GM18511 (cell line): Measurements from ENCODE around the gene GDF11.
"Not testable (repeated sequence)": the region's sequence is repeated elsewhere in the genome, so short reads cannot be mapped to it uniquely, and the experiment has no call there.

Source experiments
- ATAC-seq: cut with Tn5 transposase; IDR thresholded peaks from one replicate; pipeline ENCODE4 v1.9.1; 2021; ENCODE audit warnings: mild to moderate bottlenecking, moderate library complexity; ENCODE audit not compliant: unreplicated experiment

GDF11 gene

DNA sequence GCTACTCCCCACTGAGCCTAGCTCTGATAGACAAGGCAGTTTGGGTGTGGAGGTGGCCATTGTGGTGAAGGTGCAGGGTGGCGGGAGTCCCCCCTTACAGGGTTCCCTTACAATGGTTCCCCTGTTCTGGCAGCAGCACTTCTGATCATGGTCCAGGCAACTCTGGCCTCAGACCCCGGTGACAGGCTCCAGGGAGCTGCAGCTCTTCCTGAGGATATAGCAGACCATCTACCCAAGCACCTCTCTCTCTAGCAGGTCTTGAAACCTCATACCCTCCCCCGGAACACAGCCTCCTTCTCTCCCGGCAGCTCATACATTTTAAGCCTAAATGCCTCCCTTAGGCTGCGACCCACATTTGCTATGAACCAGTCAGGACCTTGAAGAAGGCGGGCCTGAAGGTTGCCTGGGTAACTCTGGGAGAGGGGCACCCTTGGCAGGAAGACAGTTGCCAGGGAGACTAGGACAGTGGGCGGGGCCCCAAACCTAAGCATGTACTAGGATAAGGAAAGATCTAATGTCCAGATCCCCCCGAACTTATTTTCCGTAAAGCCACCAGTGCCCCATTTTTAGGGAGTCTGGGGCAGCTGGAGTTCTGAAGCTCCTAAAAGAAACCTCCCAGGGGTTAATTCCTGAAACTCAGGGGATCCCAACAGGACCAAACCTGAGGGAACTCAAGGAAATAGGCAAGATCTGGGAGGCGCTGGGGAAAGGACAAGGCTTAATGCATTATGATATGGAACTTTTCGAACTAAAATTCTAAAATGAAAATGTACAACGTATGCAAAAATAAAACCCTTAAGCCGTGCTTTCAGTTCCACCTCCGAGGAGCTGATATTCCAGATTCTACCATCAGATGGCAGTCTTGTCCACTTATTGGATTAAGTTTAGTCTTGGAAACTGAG, 4.5 kb upstream of the GDF11 start:
- ATAC-seq, result peak; percentile 85

DNA sequence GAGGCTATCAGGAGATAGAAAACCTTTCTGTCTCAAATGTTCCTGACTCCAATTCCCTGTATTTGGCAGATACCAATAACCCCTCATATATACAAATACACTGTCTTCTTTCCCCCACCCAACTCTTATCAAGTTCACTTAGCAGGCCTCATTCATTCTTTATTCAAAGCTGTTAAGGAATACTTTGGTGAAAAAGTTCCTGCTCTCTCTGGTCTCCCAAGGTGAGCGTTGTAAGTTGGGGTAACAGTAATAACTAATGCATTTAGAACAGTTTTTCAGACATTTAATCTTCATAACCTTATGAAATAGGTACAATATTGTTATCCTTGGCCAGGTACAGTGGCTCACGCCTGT, 3.9 kb upstream of the GDF11 start:
- no peak for ATAC-seq

DNA sequence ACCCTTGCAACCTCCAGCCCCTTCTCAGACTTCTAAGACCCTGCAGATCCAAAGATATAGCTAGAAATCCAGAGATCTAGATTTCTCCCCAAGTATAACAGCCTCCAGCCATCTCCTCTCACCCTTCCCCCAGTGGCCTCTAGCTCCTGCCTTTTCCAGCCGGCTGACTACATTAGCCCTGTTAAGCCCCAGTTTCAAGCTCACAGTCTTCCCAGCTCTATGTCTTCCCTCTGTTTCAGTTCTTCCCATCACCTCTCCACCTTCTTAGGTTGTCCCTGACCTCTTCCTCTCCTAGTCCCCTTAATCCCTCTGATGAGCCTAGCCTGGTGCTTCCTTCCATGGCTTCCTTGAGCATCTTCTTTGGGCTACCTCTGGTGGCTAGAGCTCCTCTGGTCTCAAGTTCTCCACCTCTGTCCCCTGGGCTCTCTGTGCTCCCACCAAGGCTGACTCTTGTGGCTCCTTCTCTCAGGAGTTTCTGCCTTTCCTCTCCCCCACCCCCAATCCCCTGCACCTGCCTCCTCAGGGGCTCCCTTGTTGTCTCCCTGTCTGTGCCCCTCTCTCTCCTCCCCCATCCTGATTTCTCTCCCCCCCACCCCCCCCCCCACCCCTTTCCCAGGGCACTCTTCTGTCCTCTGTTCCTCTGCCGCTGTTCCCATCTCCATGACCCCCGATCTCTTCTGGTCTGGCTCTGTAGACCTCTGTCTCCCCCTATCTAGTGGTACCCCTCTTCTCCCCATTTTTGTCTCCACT, 816 bp upstream of the GDF11 start:
- no peak for ATAC-seq

DNA sequence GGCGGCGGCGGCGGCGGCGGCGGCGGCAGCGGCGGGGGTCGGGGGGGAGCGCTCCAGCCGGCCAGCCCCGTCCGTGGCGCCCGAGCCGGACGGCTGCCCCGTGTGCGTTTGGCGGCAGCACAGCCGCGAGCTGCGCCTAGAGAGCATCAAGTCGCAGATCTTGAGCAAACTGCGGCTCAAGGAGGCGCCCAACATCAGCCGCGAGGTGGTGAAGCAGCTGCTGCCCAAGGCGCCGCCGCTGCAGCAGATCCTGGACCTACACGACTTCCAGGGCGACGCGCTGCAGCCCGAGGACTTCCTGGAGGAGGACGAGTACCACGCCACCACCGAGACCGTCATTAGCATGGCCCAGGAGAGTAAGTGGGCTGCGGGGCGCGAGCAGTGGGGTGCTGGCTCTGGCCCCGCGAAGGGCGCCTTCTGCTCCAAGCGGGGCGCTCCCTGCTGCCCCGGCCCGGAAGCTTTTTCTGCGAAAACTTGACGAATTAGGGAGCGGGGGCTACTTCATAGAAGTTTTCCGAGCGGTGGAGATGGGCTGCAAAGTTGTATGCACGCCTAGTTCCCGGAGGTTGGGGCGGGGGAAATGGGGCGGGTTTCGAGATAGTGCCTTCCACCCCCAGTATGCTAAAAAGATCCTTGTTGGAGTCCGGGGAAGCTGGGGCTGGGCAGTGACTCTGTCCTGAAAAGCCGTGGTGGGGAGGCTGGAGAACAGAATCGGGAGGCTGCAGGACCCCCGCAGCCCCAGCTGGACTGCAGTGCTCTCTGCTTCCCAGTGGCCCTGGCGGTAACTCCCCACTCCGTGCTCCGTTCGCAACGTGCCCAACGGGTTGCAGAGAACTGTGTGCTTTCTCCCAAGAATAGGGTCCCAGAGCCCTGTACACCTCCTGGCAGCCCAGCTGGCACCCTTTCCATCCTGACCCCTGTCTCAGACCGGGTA, 751 bp downstream of the GDF11 start:
- peak; percentile 53 for ATAC-seq

DNA sequence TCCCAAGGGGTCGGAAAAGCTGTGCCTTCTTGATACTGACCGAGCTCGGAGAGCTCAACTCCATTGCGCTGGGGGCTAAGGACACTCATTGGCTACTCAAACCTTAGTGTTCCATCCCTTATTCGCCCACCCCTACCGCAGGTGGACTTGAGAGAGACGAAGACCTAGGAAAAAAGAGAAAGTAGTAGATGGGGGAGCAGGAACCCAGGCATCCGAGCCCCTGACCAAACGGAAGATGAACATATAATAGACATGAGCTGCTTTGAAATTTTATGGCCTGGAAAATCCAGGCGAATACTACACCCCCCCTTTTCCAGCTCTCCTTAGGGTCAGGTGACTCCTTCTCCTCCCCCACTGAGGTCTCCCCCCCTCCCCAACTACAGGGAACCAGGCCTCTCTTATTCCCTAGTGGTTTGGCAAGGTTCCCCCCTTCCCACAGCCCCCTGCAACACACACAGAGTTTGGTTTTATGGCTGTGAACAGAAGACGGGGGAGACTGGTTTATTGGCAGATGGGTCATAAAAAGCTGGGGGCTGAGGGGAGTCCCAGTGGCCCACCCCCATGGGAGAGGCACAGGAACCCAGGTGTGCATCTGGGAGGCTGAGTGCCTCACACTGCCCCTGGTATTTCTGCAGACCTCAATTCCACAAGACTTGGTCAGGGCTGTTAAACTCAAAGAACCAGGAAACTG, 1.6 kb downstream of the GDF11 start:
- no peak for ATAC-seq

DNA sequence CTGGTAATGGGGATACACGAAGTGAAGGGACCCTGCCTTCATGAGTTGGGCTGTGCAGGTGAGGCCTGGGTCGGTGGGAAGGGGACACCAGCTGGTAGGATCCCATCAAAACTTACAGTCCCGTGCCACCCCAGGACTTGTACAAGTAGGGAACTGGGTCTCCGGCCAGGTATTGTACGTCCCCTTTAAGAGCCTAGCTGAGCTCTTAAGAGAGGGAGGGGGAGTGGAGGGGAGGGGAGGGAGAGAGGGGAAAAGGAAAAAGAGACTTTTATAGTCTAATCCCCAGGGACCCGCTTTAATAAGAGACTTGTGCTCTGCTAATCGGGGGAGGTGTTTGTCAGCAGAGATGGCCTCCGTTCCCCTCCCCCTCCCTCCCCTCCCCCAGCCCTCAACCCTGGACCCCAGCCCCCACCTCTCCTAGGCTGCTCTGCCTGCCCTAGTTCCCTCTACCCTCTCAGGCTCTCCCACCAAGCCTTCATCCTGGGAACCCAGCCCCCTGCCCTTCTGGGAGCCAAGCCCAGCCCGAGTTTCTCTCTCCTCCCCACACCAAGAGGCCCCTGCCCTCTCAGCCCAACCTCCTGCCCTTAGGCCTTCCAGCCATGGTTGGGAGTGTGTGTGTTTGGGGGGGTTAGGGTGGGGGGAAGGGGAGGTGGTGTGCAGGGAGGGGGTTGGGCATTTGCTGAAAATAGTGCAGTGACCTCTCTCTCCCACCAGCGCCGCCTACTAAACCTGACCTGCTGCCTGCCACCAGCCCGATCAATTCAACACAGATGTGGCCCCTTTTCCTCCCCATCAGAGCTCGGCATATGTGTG, 2.6 kb downstream of the GDF11 start:
- ATAC-seq, result no peak

DNA sequence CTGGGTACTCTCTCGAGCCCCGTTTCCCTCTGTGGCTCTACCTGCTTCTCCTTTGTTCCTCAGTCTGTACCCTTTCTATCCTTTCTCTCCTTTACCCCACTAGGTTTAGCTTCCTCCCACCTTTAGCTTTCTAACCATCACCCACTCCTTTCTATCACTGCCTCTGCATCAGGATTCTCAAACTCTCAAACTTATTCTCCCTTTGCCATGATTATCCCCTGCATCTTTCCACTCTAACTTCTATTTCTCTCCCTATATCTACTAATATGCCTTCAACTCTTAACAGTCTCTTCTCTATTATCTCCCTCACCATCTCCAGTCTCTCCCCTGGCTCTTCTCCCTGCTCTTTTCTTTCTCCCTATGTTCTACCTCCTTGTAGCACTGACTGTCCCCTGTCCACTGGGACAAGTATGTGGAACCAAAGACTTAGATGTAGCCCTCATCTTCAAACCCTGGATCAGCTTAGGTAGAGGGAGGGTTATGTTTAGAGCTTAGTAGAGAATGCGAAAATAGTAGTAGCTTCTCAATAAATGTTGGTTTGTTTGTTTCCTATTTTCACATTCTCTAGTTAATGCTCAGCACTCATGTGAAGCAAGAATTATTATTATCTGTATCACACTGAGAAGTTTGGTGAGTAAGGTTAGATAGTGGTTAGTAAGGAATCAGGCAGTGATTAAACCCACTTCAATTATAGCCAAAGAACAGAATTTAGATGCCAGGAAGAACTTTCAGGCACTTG, 3.4 kb downstream of the GDF11 start:
- ATAC-seq, result no peak

DNA sequence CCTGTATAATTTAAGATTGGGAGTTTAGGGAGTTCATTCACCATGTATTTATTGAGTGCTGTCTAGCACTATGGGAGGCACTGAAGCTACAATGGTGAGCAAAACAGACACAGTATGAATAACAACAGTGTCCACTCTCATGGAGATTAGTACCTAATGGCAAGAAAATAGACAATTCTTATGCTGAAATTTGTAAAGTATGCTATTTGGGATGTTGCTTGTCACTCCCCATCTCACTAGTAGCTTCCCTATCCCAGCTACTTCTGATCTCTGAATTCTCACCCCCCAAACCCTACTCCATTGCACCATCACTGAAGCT, 4.0 kb downstream of the GDF11 start:
- ATAC-seq, result no peak

DNA sequence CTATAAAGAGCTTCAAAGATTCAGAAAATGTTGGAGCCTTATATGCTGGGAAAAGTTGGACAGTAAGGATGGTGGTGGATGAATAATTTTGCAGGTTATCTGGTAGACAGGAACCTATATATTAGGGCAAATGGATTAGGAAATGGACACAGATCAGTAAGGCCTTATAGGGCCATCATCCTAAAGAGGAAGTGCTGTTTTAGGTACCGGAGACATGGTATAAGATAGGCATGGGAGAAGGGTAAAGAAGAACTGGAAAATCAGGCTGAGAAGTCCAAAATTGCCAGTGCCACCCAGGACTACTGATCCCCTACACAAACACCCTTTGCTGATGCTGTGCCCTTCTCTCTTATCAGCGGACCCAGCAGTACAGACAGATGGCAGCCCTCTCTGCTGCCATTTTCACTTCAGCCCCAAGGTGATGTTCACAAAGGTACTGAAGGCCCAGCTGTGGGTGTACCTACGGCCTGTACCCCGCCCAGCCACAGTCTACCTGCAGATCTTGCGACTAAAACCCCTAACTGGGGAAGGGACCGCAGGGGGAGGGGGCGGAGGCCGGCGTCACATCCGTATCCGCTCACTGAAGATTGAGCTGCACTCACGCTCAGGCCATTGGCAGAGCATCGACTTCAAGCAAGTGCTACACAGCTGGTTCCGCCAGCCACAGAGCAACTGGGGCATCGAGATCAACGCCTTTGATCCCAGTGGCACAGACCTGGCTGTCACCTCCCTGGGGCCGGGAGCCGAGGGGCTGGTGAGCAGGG, 5.5 kb downstream of the GDF11 start:
- ATAC-seq, result no peak

DNA sequence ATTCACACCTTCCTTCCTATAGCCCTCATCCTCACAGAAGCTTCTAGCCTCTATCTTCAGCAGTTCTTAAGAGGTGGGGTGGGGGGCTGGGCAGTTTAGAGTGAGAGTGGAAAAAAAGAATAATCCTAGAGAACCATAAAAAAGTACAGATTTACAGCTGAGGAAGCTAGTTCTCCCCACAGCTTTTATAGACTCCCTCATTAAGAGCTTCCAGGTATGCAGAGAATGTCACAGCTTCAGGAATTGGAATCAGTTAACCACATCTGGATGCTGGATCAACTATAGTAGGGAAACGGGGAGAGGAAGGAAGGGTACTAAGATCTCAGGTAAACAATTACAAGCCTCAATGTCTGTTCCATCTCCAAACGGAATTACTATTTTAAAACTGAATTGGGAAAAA, 12.3 kb downstream of the GDF11 start:
- ATAC-seq, result no peak

DNA sequence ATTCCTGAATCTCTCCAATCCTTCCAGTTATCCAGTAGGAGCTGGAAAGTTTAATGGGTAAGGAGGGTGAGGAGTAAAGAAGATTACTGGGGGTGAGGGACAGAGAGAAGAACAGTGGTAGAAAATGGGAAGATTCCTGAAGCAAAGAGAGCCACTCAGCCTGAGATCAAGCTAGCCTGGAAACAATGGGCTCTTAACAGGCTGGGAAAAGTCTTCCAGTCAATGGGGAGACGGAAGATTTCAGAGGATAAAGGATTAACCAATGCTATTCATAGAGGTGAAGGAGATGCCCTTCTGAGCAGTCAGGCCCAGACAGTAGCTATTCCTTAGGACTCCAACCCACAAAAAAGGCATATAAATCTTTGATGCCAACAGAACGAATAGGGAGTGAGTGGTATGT, 14.8 kb downstream of the GDF11 start:
- no peak for ATAC-seq

DNA sequence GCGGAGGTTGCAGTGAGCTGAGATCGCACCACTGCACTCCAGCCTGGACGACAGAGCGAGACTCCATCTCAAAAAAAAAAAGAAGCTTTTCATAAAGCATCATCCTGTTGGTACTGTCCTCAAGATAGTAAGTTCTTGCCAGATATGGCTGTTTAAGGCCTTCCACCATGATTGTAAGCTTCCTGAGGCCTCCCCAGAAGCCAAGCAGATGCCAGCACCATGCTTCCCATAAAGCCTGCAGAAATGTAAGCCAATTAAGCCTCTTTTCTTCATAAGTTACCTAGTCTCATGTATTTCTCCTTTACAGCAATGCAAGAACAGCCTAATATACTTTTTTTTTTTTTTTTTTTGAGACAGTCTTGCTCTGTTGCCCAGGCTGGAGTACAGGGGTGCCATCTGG, 15.7 kb downstream of the GDF11 start:
- not testable (repeated sequence) for ATAC-seq

DNA sequence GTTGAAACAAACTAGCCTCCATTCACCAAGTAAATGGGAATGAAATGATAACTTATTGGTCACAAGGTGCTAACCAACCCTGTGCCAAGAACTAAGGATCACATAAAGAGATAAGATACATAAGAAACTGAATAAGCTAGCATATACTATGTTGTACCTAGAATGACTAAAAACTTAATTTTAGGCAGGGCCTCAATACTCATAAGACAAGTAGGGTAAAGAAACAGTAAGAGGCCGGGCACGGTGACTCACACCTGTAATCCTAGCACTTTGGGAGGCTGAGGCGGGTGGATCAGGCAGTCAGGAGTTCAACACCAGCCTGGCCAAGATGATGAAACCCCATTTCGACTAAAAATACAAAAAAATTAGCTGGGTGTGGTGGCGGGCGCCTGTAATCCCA, 17.7 kb downstream of the GDF11 start:
- no peak for ATAC-seq

DNA sequence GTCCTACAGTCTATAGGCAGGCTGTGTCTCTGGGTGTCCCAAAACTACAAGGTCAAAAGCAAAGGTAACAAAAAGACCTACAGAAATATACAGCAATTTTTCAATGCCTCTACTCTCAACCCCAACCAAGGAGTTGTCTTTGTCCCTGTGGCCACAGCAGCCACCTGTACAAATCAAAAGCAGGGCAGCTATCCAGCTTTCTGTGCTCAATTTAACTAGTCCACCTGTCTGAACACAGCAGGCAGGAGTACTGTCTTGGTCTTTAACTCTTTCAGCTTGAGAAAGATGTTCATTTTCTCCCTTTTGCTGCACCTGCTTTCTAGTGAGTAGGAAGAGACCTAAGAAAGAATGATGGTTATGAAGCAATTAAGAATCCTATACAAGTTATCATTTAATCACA, 19.7 kb downstream of the GDF11 start:
- no peak for ATAC-seq

DNA sequence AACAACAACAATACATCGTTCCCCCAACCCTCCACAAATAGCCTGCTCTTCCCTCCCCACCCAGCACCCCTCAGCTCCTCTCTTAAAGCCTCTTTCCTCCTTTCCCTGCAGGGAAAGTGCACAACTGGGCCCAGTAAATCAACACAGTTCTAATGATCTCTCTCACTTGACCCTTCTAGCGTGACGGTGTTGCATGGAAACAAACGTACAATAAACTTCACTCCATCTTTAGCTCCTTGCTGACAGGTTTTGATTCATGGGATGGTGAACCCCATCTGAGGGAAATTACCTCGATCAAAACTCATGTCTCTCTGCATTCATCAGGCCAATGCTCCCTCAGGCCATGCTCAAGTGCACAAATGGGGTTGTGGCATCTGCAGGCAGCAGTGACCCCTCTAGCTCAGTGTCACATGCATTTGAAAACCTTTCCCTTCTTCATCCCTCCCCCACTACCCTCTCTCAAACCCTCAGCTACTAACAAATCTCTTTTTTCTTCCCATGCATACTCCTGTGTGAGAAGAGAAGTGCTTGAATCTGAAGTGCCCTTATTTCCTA, 22.9 kb downstream of the GDF11 start:
- ATAC-seq, result no peak

DNA sequence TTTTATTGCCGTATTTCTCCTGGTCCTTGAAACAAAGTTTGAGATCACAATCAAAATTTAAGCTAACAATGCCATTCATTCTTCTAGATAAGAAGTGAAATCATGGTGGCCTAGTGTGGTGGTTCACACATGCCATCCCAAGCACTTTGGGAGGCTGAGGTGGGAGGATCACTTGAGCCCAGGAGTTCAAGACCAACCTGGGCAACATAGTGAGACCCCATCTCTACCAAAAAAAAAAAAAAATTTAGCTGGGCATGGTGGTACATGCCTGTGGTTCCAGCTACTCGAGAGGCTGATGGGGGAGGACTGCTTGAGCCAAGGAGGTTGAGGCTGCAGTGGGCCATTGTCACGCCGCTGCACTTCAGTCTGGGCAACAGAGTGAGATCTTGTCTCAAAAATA, 24.2 kb downstream of the GDF11 start:
- ATAC-seq, result no peak

DNA sequence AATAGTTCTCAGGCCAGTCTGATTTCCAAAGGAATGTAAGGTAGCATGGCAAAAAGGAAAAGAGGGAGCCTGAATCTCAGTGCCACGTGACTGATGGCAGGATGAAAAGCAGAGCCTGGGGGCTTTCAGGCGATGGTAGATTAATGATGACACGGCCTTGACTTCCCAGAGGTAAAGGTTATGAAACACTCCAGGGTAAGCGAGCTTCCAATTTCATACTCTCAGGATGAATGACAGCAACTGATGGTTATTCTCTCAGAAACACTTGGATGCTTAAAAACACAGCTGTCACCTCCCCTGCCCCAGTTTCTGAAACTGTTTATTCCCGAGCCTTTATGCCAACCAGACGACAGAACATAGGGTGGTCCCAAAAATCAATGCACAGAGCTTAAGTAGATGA, 28.8 kb downstream of the GDF11 start:
- no peak for ATAC-seq

DNA sequence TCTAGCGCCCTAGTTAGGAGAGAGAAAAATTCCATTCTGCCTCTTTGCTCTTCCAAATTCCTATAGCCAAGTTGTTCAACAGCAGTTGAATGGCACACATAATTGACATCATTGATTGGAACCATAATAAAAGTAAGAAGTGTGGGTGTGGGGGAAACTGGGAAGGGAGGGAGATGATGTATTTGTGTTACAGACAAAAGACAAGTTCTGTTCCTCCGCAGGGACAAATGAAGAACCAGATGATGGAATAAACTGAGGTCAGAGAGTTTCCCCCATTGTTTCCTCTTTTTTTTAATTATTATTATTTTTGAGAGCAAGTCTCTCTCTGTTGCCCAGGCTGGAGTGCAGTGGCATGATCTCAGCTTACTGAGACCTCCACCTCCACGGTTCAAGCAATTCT, 34.9 kb downstream of the GDF11 start:
- ATAC-seq, result no peak
